GM18909 (cell line): ENCODE measurements around the gene FTO.

Experiments used
- ATAC-seq: cut with Tn5 transposase; IDR thresholded peaks from one replicate; pipeline ENCODE4 v1.9.1; 2021; ENCODE audit warnings: mild to moderate bottlenecking; ENCODE audit not compliant: unreplicated experiment, poor library complexity

The FTO gene

GRCh38 chr16:54061454-54061853 lies 357.5 kb downstream of the FTO start:
- no peak for ATAC-seq

GRCh38 chr16:54062361-54063278 lies 358.7 kb downstream of the FTO start:
- ATAC-seq: no peak

DNA sequence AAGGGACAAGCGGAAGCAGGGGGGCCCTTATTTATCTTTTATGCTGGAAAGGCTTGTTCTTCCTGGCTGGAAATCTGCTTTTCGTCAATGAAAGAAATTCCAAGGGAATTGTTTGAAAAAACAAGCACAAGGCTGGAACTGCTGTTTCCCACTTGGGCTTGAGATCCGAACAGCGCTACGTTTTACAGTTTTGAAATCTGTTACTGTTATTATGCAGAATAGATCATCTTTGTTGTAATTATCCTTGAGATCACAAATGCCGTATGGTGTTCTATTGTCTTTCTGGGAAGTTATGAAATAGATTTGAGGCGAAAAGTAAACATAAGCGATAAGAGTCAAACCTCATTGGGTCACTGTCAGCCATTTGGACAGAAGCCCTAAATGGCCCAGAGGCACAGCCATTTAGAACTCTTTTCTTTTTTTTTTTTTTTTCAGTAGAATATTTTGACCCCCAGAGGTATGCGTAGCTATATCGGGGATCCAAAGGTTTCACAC lies 359.4 kb downstream of the FTO start:
- ATAC-seq: no peak

GRCh38 chr16:54066451-54067105 lies 362.6 kb downstream of the FTO start:
- ATAC-seq: no peak

DNA sequence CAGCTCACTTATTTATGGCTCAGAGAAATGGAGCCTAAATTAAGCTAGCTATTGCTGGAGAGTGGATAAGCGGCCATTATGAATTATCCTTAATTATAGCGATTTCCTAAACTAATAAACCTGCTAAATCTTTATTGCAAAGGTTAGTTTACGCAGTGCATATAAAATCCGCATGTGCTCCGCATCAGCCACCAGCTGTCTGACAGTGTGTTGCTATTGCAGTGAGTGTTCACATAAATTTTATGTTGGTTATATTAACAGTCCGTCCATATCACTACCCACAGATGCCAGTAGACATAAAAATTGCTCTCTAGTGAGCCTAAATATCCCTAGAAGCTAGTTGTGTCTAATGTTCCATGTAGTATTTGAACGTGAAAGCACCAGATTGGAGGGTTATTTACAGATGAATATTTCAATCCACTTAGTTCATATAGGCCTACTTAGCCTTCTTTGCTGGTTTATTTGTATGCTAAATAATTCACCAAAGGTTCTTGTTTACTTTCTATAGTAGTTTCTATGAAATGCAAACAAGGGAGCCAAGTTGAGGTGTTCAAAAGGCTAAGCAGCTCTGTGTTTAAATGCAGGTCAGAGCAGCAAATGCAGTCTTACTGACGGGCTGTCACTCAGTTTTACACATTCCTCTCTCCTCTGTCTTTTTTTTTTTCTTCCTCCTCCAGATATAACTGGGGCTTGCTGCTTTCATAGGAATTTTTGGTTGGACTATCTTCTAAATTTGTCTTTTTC lies 363.5 kb downstream of the FTO start:
- no peak for ATAC-seq

DNA sequence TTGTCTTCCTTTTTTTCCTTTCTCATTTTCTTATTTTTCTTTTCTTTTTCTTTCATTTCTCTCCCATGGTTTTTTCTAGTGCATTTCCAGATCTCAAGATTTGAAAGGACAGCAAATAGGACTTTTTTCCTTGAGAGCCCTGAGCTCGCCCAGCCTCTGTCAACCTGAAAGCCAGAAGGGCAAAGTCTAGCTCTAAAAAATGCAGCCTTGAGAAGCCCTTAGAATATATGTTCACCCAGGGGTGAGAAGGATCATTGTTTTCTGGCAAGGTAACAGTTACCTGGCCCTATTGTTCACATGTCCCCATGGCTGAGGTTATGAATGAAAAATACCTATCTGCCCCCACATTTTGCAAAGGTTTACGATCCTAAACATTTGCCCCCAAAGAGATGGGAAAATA lies 364.3 kb downstream of the FTO start:
- ATAC-seq: no peak

- ATAC-seq: no peak
Observed at GRCh38 chr16:54069601-54070239, 365.8 kb downstream of the FTO start.

DNA sequence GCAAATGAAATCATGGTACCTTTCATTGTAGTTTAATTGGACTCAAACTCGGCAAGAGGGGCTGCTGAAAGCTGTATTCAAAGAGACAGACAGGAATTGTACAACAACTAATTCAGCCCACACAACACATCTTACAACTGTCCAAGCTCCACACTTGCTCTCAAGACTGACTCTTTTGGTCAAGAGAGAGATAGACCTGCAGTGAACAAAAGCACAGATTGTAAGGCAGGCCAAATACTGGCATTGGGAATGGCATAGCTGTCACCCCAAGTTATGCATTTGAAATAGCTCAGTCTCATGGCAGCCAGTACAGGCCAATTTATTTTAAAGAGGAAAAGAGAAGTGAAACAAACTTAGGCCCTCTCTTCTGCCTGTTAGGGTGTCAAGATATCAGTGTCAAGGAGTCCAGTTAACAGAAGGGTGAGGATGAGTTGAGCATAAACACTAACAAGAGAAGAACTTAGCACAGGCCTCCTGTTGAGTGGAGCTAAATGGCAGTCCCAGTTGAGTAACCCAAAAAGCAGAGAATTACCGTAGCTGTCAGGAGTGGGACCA lies 366.9 kb downstream of the FTO start:
- peak; percentile 83 for ATAC-seq

DNA sequence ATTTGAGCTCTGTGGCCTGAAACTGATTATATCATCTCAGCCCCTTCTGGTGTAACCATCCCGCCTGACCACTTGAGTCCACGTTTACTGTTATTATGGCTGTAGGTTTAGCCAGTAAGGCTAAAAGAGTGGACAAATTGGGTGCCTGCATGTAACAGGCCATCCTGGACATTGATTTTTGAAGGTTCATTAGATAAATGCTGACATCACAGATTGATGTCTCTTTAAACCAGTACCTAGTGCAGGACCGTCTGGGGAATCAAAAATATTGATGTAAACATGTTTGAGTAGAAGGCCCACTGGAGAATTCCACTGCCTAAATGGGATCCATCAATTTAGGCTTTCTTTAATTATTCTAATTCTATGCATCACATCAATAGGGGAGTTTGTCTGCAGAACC lies 367.6 kb downstream of the FTO start:
- no peak for ATAC-seq

DNA sequence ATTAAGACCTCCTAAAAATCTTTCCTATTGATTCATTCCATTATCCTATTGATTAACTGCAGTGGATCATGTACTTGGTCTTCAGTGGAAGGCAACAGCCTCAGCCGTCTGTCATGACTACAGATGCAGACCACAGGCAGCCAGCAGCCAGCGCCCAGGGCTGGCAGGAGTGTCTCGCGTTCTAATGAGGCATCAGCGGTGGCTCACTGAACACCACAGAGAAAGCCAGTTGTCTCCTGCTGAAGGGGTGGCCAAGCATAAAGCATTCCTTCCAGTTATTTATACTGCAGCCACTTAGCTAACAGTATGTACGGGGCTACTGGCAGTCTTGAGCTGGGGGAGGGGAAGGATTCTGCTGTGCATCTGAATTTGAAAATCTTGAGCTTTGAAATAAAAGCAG lies 368.3 kb downstream of the FTO start:
- ATAC-seq: no peak

DNA sequence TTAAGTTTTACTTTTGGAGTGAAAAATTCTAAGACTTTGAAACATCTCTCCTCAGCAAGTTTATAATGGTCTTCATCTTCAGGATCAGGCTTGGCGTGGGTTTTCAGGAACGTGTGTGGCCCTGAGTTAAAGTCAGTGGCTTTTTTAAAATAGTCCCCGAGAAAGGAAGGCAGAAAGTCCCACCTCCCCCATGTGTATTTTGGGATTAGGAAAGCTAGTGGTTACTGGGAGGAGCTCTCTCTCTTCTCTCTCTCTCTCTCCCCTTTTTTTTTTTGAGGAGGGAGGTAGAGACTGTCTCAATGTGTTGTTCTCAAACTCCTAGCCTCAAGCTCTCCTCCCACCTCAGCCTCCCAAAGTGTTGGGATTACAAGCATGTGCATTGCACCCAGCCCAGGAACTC lies 369.4 kb downstream of the FTO start:
- ATAC-seq: no peak

GRCh38 chr16:54075446-54075845 lies 371.5 kb downstream of the FTO start:
- no peak for ATAC-seq

- ATAC-seq: no peak
Observed at GRCh38 chr16:54076006-54076504, 372.1 kb downstream of the FTO start.

GRCh38 chr16:54077050-54077821 lies 373.3 kb downstream of the FTO start:
- no peak for ATAC-seq

DNA sequence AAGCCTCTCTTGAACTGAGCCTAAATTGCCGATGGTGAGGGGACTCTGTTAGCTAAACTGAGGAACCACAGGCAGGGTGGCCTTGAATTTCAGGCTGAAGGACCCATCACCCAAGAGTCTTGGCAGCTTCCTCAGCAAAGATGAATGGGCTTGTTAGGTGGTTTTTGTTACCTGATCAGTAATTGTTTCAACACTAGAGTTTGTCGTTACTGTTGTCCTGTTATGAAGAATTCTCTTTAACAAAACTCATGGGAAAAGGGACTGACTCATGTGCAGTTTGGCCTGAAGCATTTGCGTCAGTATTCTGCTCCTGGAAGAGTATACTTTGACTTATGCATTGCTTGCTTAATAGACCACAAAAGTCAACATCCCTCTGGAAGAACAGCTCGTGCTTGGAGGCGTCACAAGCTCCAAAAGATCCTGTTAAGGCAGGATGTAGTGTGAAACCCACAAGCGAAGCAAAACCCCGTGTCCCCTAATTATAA lies 376.6 kb downstream of the FTO start:
- no peak for ATAC-seq

GRCh38 chr16:54086791-54087190 lies 382.8 kb downstream of the FTO start:
- no peak for ATAC-seq

DNA sequence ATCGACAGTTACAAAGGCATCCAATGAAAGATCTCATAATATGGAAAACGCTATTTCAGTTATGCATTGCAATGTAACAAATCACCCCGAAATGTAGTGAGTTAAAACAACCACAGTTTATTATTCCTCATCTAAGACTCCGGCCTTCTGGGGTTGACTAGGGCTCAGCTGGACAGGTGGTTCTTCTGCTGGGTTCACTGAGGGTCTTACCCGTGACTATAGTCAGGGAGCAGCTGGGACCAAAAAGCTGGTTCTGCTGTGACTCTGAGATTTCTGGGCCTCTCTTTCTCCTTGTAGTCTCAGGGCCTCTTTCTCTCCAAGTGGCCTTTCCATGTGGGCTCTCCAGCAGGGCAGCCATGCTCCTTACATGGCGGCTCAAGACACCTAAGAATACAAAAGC lies 386.6 kb downstream of the FTO start:
- ATAC-seq: no peak

GRCh38 chr16:54093281-54093680 lies 389.3 kb downstream of the FTO start:
- ATAC-seq: no peak

- ATAC-seq: no peak
Observed at GRCh38 chr16:54094641-54095040, 390.7 kb downstream of the FTO start.
